Measurements from ENCODE around the gene CASZ1.

The CASZ1 gene

DNA sequence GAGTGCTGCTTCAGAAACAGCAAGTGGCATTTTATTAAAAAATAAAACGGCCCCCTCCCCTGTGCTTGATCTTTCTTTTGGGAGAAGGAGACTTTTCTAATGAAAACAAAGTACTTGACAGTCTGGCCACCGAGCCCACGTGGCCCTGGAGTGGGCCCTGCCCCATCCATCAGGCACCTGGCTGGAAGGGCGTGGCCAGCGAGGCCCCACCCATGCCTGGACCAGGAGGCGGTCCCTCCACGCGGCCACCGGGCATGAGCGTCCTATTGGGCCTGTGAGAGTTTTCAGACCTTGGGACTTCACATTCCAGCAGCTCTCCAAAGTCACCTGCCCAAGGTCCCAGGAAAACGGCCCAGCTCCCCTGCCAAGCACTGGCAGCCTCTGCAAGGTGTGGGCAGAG is 144.7 kb downstream of the CASZ1 start:
- DNase-seq (ENCODE audit: low read depth) = no peak

DNA sequence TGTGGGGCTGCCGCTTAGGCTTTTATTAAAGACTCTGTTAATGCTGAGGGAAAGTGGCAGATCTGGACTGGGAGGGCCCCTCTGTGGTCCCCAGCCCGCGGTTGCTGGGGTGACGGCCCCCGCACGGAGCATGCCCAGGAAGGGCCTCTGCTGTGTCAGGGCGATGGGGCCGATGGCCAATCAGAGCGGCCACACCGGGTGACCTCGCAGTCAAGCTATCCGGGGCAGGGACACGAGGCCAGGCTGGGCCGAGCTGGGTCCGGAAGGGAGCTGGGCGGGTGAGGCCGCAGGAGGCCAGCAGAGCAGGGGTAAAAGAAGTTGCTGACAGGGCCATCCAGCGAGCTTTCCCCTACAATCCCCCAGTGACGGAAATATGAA is 145.1 kb downstream of the CASZ1 start:
- no peak for DNase-seq (ENCODE audit: low read depth)

DNA sequence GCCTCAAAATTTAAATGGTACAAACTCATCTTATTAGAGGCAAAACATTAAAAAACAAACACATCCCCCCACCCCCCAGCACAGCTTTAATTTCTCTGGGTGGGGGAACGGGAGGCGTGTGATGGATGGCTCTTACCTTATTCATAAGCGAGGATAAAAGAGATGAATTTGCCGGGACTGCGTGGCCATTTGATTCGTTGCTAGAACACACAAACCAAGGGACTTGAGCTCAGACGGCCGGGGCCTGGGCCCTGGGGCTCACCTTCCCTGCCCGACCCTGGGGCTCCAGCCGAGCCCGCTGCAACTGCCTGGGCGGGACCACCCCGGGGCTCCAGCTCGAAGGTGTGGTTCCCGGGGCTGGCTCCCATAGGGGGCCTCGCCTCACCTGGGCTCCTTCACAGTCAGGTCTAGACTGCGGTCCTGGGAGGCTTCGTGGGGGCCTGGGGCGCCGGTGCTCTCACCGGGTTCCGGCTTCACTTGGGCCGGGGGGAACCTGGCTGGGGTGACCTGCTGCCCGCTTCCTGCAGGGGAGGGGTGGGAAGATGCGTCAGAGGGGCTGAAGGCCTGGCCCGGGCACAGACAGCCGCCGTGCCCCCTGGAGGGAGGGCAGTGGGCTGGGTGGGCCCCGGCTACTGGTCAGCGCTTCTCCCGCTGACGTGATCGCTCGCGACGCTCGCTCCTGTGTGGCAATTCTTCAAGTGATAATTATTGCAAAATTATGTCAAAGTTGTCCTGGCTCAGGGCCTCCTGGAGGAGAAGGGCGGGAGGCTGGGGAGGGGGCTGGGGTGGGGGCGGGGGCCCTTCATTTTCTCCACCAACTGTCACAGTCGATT is 145.7 kb downstream of the CASZ1 start:
- no peak for DNase-seq (ENCODE audit: low read depth)

DNA sequence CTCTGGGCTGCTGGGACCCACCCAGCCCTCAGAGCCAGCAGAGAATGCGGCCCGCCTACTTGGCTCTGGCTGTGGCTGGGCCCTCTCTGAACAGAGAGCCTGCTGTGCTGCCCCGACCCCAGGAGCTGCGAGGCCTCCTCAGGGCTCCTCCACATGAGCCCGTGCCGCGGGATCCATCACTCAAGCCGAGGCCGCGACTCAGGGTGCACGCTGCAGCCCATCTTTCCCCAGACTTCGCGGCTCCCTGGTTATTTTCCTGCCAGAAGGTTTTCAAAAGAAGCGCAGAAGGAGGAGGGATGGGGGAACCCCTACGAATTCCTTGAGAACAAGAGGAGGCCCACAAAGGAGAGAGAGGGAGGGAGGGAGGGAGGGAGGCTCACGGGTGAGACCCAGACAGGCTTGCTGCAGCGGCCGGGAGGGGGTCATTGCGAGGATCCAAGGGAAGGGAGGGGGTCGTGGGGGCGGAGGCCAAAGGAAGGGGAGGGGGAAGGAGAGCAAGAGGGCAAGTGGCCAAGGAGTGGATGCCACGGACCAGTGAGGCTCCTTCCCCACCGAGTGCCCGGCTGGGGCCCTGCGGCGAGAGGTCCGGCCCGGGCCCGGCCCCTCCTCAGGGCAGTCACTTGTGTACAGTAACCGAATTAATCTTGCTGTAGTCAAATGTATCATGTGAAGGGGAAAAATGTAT is 146.8 kb downstream of the CASZ1 start:
- no peak for DNase-seq (ENCODE audit: low read depth)

DNA sequence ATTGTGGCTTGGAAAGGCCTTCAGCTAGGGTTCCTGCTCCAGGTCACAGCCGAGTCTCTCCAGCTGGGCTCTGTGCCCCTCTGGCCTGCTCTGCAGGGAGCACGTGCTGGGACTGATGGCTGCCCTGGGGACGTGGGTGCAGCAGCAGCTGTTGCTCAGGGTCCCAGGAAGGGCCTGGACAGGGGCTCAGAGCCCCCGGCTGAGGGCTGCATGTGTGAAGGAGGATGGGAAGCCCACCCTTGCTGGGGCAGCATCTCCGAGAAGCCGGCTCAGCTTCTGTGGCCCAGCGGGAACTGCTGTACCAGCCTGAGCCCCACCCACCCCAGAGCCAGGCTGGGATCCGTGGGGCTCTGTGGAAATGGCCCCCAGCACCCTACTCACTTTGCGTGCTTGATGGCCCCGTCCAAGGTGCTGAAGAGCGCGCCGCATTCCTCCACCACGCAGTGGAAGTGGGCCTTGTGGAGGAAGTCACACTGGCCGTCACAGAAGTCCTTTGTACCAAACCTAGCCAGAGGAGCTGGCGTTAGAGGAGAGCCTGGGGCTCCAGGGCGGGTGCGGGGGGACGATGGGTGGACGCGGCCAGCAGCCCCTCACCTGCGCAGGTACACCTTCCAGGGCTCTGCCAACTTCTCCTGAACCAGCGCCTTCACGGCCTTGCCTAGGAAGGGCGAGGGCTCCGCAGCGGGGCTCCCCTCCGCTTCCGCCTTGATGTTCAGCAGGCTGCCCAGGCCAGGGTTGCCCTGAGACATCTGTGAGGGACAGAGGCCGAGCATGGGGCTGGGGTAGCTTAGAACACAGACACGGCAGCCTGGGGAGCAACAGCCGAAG is 147.5 kb downstream of the CASZ1 start:
- DNase-seq (ENCODE audit: low read depth) = no peak

DNA sequence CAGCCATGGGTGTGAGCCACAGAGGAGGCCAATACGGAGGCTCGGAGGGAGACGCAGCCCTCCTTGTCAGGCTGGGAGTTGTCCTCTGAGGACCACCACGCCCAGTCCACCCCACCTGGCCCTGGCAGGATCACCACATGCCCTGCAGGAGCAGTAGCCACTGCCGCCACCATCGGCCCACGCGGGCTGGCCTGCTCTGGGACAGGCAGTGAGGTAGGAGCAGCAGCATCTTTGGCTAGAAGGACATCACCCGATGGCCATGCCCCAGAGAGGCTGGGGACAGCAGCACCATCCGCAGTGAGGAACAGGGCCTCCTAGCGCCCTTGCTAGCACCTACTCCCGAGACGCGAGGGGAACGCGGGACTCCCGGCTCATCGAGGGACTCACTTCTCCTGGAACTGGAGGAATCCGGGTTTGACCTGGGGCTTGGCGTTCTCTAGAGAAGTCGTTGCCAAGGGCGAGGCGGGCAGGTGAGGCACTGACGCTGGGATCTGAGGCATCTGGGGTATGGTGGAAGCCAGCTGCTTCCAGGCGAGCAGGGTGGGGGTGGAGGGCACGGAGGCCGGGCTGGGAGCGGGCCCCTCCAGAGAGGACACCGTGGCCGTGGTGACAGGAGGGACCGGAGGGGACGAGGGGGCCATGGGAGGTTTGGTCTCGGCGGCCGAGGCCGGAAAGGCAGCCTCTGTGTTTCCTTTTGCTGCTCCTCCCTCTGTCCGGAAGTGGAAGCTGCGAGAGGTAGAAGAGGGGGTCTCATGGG is 148.9 kb downstream of the CASZ1 start:
- DNase-seq (ENCODE audit: low read depth) = no peak

DNA sequence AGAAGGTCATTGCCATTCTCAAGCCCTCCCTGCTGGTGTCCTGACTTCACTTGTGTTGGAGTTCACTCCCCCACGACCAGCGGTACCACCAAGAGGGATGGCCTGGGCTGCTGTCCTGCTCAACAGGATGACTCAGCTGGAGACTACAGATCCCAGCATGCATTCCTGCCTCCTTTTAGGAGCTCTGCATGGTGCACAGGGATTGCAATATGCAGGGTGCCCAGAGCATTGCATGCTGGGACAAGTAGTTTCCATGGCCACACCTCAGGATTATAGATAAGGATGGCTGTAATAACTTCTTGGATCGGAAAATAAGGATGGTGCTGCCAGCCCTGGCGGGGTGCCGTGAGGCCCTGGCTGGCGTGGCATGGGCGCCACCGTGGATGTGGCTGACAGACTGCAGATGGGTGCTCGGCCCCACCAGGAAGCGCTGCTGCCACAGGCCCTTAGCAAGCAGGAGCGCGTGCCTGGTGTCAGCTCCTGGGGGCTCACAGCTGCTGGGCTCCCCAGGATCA is 150.0 kb downstream of the CASZ1 start:
- DNase-seq (ENCODE audit: low read depth) = no peak

DNA sequence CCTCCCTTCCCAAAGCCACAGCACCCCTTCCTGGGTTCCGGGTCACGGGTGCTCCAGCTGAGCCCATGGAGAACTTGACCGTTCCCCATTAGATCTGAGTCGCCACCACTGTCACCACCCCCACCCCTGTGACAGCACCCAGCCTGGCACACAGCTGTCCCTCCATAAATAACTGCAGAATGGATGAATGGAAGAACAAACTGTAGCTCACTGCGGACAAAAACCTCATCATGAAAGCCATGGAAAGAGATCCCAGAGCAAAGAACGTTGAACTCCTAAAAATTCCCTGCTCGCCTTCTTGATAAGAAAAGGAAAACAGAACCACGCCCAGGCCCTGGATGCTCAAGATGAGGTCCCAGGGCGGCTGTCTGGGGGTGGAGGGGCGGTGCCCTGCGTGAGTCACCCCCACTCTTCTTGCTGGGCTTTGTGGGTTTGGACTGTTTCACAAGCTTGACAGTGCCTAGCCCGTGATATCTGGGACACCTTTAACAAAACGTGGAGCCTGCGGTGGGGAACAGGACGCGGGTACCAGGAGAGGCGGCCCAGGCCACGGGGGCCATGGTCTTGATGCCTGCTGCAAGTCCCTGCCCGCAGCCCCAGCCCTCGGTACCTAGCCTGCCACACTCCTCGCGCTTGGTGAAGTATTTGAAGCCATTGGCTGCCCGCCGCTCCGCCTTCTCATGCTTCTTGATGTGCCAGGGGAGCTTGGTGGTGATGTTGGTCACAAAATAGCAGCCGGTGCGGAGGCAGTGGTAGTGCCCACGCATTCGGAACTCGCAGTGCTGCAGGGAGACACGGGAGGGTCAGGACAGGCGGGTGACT is 151.9 kb downstream of the CASZ1 start:
- no peak for DNase-seq (ENCODE audit: low read depth)

DNA sequence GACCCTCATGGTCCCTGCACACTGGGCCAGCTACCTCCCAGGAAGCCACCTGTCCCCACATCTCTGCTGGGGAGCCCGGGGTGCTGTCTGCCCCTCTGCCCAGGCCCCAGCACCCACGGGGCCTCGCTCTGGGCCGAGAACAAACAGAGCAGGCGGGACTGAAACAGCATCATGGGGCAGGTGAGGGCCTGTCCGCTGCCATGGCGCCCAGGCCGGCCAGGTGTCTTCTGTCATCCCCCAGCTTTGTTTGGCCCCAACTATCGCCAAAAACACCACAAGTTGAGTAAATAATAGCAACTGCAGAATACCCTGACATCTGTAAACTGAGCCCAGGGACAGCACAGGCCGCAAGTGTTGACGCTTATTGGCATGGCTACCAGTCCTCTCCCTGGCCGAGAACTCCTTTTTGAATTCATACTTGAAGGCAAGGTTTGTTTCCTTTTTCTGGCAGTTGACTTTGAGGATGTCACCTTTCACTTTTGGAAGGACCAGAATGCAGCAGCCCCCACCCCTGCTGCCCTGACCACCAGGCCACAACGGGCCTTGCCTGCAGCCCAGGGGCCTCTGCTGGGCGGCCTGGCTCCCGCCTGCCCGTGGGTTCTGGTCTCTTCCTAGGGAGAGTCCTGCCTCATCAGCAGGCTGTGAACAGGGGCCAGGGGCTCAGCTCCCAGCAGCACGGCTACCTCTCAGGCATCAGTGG is 152.7 kb downstream of the CASZ1 start:
- DNase-seq (ENCODE audit: low read depth) = no peak

DNA sequence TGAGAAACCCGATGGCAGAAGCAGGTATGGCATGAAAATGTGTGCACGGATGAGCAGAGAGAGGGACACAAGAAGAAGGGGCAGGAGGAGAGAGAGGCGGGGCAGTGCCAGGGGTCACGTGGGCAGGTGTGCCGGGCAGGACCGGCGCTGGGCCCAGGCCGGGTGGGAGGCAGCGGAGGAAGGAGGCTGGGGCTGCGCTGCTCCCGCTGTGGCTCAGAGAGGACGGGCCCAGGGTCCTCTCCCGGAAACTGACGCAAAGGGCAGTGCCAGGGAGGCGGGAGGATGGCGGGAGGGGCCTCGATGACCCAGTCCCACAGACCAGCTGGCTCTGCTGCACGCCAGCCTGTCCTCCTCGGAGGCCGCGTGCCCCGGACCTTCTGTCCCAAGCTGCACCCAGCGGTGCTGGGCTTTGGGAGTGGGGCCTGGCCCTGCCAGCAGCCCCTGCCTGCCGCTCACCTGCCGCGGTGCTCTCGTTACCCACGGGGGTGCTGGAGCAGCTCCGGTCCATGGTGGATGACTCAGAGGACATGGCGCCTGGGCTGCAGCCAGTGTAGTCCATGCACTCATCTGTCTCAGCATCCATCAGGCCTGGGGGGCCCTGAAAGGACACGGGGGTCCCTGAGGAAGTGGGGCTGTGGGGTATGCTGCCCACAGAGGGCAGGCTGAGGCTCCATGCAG is 153.9 kb downstream of the CASZ1 start:
- no peak for DNase-seq (ENCODE audit: low read depth)

DNA sequence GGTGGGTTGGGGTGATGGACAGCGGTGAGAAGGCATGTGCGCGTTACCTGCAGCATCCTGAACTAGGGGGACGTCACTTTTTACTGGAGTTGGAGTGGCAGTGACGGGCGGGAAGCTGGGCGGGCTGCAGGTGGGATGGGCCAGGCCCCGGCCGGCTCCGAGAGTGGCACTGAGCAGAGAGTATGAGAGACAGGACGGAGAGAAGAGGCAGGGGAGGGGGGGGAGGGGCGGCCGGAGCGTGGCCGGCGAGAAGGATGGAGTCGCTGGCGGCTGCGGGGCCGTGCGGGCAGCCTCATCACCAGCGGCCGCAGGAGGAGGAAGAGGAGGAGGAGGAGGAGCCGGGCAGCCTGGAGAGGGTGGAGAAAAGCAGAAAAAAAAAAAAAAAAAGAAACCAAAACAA is 154.5 kb downstream of the CASZ1 start:
- no peak for DNase-seq (ENCODE audit: low read depth)

DNA sequence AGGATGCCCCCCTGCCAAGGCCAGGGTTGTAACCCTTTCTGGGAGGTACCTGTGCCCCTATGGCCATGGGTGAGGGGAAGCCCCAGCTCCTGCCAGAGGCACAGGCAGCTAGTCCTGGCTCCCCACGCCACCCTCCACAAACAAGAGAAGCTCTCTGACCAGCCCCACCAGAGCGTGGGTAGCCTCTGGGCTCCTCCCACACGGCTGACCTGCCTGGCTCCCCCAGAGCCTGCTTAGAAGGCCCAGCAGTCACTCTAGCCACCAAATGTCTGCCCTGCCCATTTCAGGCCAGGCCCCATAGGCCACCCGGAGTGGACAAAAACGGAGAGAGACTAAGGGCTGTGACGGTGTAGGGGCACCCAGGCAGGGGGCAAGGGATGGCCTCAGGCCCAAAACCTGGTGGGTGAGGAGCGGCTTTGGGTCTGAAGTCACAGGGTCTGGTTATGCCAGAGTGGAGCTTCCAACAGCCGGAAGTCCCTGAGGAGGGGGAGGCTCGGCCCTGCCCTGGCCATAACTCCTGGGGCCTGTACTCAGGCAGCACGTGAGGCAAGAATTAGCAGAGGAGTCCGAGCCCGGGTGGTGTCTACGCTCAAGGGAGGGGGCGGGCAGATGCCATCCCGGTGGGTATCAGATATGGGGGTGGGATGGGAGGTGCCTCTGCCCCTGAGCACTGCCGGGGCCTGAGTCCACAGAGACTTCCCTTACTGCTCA is 155.4 kb downstream of the CASZ1 start:
- DNase-seq (ENCODE audit: low read depth) = no peak

DNA sequence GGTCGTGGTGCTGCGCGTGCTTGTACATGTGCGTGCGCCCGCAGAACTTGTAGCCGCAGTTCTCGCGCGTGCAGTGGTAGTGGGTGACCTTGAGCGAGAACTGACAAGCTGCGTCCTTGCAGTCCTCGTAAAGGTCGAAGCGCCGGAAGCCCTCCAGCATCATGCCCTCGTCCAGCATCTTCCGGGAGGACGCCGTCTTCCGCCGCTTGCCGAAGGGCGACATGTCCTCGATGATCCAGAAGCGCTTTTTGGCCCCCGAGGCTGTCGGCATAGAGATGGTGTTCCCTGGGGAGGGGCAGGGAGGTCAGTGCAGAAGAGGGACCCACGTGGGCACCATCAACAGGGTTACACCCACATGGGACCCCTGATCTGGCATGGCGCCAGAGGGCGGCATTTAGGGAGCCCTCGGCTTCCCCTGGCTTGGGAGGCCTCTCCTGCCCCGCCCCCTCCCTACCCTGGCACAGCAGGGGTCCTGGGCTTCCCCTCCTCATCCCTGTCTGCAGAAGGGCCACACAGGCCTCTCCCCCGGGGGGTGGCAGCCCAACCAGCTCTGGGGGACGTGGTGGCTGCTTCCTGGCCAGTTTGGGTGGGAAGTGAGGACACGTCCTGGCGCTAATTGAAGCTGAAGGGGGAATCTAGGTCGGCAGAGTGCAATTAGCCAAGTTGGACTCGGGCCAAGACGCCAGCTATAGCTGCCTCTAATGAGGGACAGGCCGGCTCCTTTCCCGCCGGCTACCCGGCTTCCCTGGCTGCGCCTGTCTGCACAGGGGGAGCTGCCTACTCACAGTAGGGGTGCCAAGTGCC is 156.5 kb downstream of the CASZ1 start:
- no peak for DNase-seq (ENCODE audit: low read depth)

DNA sequence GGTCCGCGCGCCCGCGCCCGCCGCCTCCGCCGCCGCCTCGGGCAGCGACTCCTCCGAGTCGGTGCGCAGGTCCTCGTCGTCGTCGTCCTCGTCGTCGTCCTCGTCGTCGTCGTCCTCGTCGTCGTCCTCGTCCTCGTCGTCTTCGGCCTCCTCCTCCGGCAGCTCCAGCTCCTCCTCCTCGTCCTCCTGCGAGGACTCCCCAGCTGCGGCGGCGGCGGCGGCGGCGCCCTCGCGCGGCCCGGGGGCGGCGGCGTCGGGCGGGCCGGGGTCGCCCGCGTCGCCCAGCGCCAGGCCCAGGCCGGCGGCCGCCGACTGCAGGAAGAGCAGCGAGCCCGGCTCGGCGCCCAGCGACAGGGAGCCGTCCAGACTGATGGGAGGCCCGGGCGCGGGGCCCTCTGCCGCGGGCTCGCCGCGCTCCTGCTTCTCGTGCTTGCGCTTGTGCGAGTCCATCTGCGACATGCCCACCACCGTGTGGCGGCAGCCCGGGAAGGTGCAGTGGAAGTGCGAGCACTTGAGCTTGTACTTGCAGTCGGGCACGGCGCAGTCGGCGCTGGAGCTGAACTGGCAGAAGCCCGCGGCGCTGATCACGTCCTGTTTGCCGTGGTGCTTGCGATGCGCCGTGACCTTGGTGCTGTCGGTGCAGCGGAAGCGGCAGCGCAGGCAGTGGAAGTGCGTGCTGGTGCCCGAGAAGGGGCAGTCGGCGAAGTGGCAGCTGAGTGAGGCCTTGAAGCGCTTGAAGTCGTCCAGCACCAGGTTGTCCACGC is 157.3 kb downstream of the CASZ1 start:
- no peak for DNase-seq (ENCODE audit: low read depth)

DNA sequence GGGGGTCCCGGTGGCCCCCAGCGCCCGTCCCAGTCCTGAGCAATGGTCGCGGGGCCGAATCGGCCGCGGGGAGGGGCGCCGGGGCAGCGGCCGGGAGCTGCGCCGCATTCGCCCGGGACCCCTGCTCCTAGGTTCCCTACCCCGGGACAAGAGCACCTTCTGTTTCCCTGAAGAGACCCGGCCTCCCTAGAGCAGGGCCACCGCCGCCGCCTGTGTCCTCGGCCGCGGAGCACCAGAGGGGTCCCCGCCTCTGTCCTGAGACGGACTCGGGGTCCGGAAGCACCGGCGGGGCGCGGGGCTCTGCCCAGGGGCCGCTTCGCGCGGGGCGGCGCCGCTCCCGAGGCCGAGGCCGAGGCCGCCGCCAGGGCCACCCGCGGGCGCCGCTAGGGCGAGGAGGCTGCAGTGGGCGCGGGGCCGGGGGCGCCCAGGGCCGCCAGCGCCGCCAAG is 157.9 kb downstream of the CASZ1 start:
- DNase-seq (ENCODE audit: low read depth) = no peak

DNA sequence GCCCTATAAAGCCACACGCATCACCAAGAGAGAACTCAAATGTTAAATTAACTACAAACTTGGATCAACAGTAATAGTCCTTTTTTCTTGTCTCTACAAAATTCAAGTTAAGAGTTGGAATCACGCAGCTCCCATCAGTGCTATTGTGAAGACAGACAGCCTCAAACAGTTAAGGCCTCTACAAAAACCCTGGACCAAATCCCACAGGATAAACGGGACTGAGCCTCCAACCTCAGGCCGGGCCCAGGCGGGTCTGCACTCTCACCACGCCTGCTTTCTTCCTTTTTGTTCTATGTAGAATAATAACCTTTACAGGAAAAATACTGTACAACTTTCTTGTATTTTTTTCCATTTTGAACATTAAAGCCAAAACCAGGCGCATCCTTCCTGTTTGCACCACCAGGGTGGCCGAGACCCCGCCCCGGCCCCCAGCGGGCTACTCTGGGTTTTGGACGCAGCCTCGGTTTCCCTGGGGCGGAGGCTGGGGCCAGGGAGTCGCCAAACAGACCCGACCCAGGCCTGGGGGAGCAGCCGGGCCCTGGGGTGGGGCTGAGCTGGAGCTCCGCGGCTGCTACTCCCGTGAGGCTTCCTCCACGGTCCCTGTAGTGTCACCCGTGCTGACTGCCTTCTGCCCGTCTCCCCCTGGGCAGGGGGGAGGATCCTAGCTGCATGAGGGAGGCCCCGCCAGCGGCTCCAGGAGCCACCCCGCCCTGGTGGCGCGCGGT is 158.4 kb downstream of the CASZ1 start:
- DNase-seq (ENCODE audit: low read depth) = no peak

DNA sequence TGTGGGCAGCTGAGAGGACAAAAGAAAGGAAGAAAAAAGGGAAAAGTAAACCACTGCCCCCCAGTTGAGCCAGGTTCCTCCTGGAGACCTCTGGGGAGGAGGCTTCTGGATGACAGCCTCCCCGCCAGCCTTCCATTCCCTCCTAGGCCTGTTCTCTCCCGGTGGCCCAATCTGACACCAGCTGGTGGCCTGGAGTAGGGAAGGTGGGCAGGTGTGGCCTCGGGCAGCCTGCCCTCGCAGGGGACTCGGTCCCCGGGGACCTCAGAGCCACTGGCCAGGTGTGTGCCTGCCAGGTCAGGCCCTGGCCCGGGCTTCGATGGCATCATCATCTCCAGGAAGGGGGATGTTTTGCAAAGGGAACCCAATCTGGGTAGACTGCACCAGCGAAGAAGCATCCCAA is 159.0 kb downstream of the CASZ1 start:
- DNase-seq (ENCODE audit: low read depth) = no peak
